Daoy (cell line): ENCODE measurements around the gene CD79A. TPM values are rescaled to one million over a fixed set of nuclear protein-coding genes. Genes with fewer than 3 reads are reported as not detected.
A peak's percentile ranks its signal among the peaks of the same experiment; 100 is the strongest.

Experiments used
- DNase-seq: peaks from one replicate; pipeline ENCODE4 v3.0.0-alpha.2; 2015; ENCODE audit warnings: low read depth
- total RNA-seq: library from RNA; depleted of rRNA; stranded (reverse); fragments of >200 nt; shearing (Covaris generic); gene quantifications from 2 replicates; pipeline ENCODE4 v1.2.3, GENCODE V29; 2014; rRNA removed

CD79A gene
- total RNA-seq = not detected in 2 replicates

- no peak for DNase-seq
Measured at GRCh38 chr19:41876847-41877832, at the start of gene CD79A. Gene CD79A (plus strand): TSS chr19:41877279. CDS start chr19:41877305, 26 bp downstream.

GRCh38 chr19:41837981-41838708 is 38.9 kb upstream of the CD79A start:
- no peak for DNase-seq

- no peak for DNase-seq
Measured at GRCh38 chr19:41839211-41839610, 37.9 kb upstream of the CD79A start.

GRCh38 chr19:41843371-41843770 is 33.7 kb upstream of the CD79A start:
- DNase-seq = no peak

- DNase-seq = no peak
Measured at GRCh38 chr19:41844601-41845000, 32.5 kb upstream of the CD79A start, which contains the start of gene LYPD4. Gene LYPD4 (minus strand): TSS chr19:41844683. CDS start chr19:41839285, 5,398 bp downstream.

- DNase-seq = no peak
Measured at GRCh38 chr19:41845001-41845050, 32.3 kb upstream of the CD79A start, which contains the start of gene DMRTC2. Gene DMRTC2 (plus strand): TSS chr19:41845042. CDS start chr19:41847429, 2,387 bp downstream.

GRCh38 chr19:41845051-41845590 is 32.0 kb upstream of the CD79A start:
- no peak for DNase-seq

GRCh38 chr19:41847351-41848105 is 29.6 kb upstream of the CD79A start:
- DNase-seq = no peak

GRCh38 chr19:41848666-41849065 is 28.4 kb upstream of the CD79A start:
- no peak for DNase-seq

GRCh38 chr19:41849067-41849466 is 28.0 kb upstream of the CD79A start:
- DNase-seq = no peak

GRCh38 chr19:41850381-41850780 is 26.7 kb upstream of the CD79A start:
- DNase-seq = no peak

- no peak for DNase-seq
Measured at GRCh38 chr19:41851456-41851855, 25.6 kb upstream of the CD79A start.

- DNase-seq = no peak
Measured at GRCh38 chr19:41853344-41853743, 23.7 kb upstream of the CD79A start.

GRCh38 chr19:41853768-41854167 is 23.3 kb upstream of the CD79A start:
- DNase-seq = no peak

- no peak for DNase-seq
Measured at GRCh38 chr19:41859213-41859617, 17.9 kb upstream of the CD79A start.

GRCh38 chr19:41859618-41860418 is 17.3 kb upstream of the CD79A start, which contains the start of gene RPS19:
Gene RPS19 (plus strand): TSS chr19:41860255. CDS start chr19:41860775, 520 bp downstream.
- DNase-seq = peak; percentile 99

- DNase-seq = no peak
Measured at GRCh38 chr19:41860419-41861115, 16.5 kb upstream of the CD79A start.

GRCh38 chr19:41861116-41861768 is 15.8 kb upstream of the CD79A start:
- DNase-seq = no peak

GRCh38 chr19:41861846-41862245 is 15.2 kb upstream of the CD79A start:
- DNase-seq = no peak

GRCh38 chr19:41862445-41862986 is 14.6 kb upstream of the CD79A start:
- DNase-seq = no peak
